ENCODE results near the gene CLCN3. TPM values are rescaled to one million over a fixed set of nuclear protein-coding genes. Genes with fewer than 3 reads are reported as not detected.

CLCN3 gene
- total and polyA plus RNA-seq, 2 of the 13 experiments (the other 11 are each of a cell fraction or from before 2014, with no cell fraction given) = 13.6 to 23.7 TPM

DNA sequence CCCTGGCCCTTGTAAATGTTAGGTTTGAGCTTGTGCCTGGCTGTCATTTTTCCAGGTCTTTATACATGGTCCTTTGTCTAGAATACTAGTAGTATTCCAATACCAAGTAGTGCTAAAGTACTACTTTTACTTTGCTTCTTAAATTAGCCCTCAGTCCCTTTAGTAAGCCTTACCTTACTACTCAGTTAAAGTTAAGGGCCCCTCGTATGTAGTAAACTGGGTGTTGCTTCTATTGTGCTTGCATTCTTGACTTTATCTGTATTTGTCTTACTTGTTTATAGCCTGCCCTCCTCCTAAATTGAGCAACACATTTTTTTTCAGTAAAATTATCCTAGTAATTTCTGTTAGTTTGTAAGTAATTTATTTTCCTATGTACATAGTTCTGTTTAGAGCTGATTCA lies 25.2 kb downstream of the CLCN3 start (continued):
- TF ChIP-seq, protein P1, sequence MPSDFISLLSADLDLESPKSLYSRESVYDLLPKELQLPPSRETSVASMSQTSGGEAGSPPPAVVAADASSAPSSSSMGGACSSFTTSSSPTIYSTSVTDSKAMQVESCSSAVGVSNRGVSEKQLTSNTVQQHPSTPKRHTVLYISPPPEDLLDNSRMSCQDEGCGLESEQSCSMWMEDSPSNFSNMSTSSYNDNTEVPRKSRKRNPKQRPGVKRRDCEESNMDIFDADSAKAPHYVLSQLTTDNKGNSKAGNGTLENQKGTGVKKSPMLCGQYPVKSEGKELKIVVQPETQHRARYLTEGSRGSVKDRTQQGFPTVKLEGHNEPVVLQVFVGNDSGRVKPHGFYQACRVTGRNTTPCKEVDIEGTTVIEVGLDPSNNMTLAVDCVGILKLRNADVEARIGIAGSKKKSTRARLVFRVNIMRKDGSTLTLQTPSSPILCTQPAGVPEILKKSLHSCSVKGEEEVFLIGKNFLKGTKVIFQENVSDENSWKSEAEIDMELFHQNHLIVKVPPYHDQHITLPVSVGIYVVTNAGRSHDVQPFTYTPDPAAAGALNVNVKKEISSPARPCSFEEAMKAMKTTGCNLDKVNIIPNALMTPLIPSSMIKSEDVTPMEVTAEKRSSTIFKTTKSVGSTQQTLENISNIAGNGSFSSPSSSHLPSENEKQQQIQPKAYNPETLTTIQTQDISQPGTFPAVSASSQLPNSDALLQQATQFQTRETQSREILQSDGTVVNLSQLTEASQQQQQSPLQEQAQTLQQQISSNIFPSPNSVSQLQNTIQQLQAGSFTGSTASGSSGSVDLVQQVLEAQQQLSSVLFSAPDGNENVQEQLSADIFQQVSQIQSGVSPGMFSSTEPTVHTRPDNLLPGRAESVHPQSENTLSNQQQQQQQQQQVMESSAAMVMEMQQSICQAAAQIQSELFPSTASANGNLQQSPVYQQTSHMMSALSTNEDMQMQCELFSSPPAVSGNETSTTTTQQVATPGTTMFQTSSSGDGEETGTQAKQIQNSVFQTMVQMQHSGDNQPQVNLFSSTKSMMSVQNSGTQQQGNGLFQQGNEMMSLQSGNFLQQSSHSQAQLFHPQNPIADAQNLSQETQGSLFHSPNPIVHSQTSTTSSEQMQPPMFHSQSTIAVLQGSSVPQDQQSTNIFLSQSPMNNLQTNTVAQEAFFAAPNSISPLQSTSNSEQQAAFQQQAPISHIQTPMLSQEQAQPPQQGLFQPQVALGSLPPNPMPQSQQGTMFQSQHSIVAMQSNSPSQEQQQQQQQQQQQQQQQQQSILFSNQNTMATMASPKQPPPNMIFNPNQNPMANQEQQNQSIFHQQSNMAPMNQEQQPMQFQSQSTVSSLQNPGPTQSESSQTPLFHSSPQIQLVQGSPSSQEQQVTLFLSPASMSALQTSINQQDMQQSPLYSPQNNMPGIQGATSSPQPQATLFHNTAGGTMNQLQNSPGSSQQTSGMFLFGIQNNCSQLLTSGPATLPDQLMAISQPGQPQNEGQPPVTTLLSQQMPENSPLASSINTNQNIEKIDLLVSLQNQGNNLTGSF (CRISPR knock-in tag; IDR thresholded peaks at IDR 0.05) = no peak
- TF ChIP-seq, protein P2, sequence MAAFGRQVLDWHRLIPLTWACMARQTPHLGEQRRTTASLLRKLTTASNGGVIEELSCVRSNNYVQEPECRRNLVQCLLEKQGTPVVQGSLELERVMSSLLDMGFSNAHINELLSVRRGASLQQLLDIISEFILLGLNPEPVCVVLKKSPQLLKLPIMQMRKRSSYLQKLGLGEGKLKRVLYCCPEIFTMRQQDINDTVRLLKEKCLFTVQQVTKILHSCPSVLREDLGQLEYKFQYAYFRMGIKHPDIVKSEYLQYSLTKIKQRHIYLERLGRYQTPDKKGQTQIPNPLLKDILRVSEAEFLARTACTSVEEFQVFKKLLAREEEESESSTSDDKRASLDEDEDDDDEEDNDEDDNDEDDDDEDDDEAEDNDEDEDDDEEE (CRISPR knock-in tag; IDR thresholded peaks at IDR 0.05) = no peak
- TF ChIP-seq ZBTB21 (CRISPR knock-in tag; IDR thresholded peaks at IDR 0.05) (no peak), NR1H2 (CRISPR knock-in tag; IDR thresholded peaks at IDR 0.05; ENCODE audit: borderline replicate concordance, low read depth) (no peak), FIP1L1 (IDR thresholded peaks at IDR 0.05; ENCODE audit: borderline replicate concordance, insufficient read depth, low read depth, low read length) (no peak), SPEN (CRISPR knock-in tag; IDR thresholded peaks at IDR 0.05; ENCODE audit: low read depth) (no peak)

Data from HepG2 (cell line).